GM12878 (cell line): Measurements from ENCODE around the gene ANTXR1. TPM values are rescaled to one million over a fixed set of nuclear protein-coding genes. Genes with fewer than 3 reads are reported as not detected.

Experiments
- ATAC-seq: fragments of 200-7000 bp; cut with Tn5 transposase; 3 replicates; pipeline ENCODE4 v1.9.1; 2020; ENCODE audit warnings: mild to moderate bottlenecking, moderate library complexity
- BruUV-seq: library from RNA; stranded (reverse); fragments of 400-500 nt; replicated peaks from 2 replicates; lab custom pipeline; 2021; lab: Mats Ljungman, UMichigan
- CTCF ChIA-PET: fragments of 300-600 bp; sonication (Branson Sonifier 250); formaldehyde crosslinking; extraction: SDS; loops from one replicate; lab custom pipeline; 2021; ENCODE audit warnings: inconsistent platforms; lab: Yijun Ruan, JAX
- POLR2A ChIA-PET: fragments of 350-600 bp; formaldehyde crosslinking; extraction: SDS; loops from one replicate; lab custom pipeline; 2021; ENCODE audit warnings: inconsistent platforms; lab: Charles Lee
- RAD21 ChIA-PET: fragments of 300-600 bp; sonication (Branson Sonifier 250); formaldehyde crosslinking; loops from one replicate; lab custom pipeline; 2023; ENCODE audit warnings: antibody characterized with exemption; ENCODE audit not compliant: unreplicated experiment; lab: Charles Lee
- SMC1A ChIA-PET: fragments of 300-600 bp; sonication (Branson Sonifier 250); formaldehyde crosslinking; loops from one replicate; lab custom pipeline; 2023; ENCODE audit not compliant: unreplicated experiment, uncharacterized antibody; lab: Charles Lee
- DNase-seq: peaks from one replicate; pipeline ENCODE4 v3.0.0-alpha.2; 2011; ENCODE audit warnings: low read depth, low spot score
- FAIRE-seq: peaks from 3 replicates; lab custom pipeline; 2011; peaks lifted over from hg19 to GRCh38; lab: Jason Lieb, UNC
- H2AFZ ChIP-seq: 2 replicates; pipeline ENCODE4 v1.6.0; 2011; ENCODE audit warnings: low read depth, low read length, control low read depth; ENCODE audit not compliant: control insufficient read depth
- H3K27ac ChIP-seq: 2 replicates; pipeline ENCODE4 v1.5.1; 2011; ENCODE audit warnings: control low read depth; ENCODE audit not compliant: control insufficient read depth, insufficient read depth
- H3K27me3 ChIP-seq, 2 experiments: replicated peaks in 1 of 2; 2 replicates each; pipeline versions ENCODE4 v1.6.0 to v1.6.1; 2011; ENCODE audit warnings: low read length in 1 of 2; ENCODE audit not compliant: control insufficient read depth in 2 of 2, insufficient read depth in 2 of 2
- H3K36me3 ChIP-seq, 2 experiments: 2 replicates each; pipeline ENCODE4 v1.5.1; 2011; ENCODE audit warnings: low read length in 1 of 2; ENCODE audit not compliant: control insufficient read depth in 2 of 2, insufficient read depth in 2 of 2
- H3K4me1 ChIP-seq: 2 replicates; pipeline ENCODE4 v1.6.1; 2011; ENCODE audit warnings: mild to moderate bottlenecking, low read length, moderate library complexity, mixed read lengths; ENCODE audit not compliant: control insufficient read depth, insufficient read depth
- H3K4me2 ChIP-seq: 2 replicates; pipeline ENCODE4 v1.6.0; 2011; ENCODE audit warnings: control low read depth; ENCODE audit not compliant: control insufficient read depth, insufficient read depth
- H3K4me3 ChIP-seq: fragments of 200-600 bp; sonication (generic); 2 replicates; pipeline ENCODE4 v1.5.1; 2016
- H3K79me2 ChIP-seq: 2 replicates; pipeline ENCODE4 v1.6.0; 2011; ENCODE audit warnings: low read length; ENCODE audit not compliant: control insufficient read depth, insufficient read depth
- H3K9ac ChIP-seq: 2 replicates; pipeline ENCODE4 v1.8.0; 2011; ENCODE audit warnings: low read length, control low read depth, mixed read lengths; ENCODE audit not compliant: control insufficient read depth, insufficient read depth
- H3K9me3 ChIP-seq: replicated peaks from 3 replicates; pipeline ENCODE4 v1.5.1; 2011; ENCODE audit warnings: mild to moderate bottlenecking, low read length; ENCODE audit not compliant: control insufficient read depth, insufficient read depth
- H4K20me1 ChIP-seq: 2 replicates; pipeline ENCODE4 v1.6.0; 2011; ENCODE audit not compliant: control insufficient read depth, insufficient read depth
- CHD4 ChIP-seq: fragments of 200-600 bp; sonication (generic); IDR thresholded peaks from 2 replicates; pipeline ENCODE4 v1.6.1; 2016; ENCODE audit warnings: mild to moderate bottlenecking
- EED ChIP-seq: sonication (generic); IDR thresholded peaks from 2 replicates; pipeline ENCODE4 v1.6.1; 2016; ENCODE audit warnings: antibody characterized with exemption, low read depth
- GATAD2B ChIP-seq: fragments of 450-650 bp; conservative IDR thresholded peaks from 2 replicates; pipeline ENCODE4 v1.6.1; 2017; ENCODE audit warnings: low read depth, mild to moderate bottlenecking, moderate library complexity
- HDAC6 ChIP-seq: fragments of 200-600 bp; sonication (generic); IDR thresholded peaks from one replicate; pipeline ENCODE4 v1.8.0; 2017; ENCODE audit warnings: antibody characterized with exemption; ENCODE audit not compliant: unreplicated experiment
- NFYA ChIP-seq: IDR thresholded peaks from 2 replicates; pipeline ENCODE4 v1.6.1; 2011; ENCODE audit warnings: low read depth, mild to moderate bottlenecking, low read length, improper control_type of control experiment, borderline replicate concordance
- POLR2A ChIP-seq: IDR thresholded peaks from 2 replicates; pipeline ENCODE4 v1.6.1; 2011; ENCODE audit warnings: low read depth, mild to moderate bottlenecking, low read length
- POLR2AphosphoS2 ChIP-seq: IDR thresholded peaks from 2 replicates; pipeline ENCODE4 v1.6.1; 2011; ENCODE audit warnings: low read depth, mild to moderate bottlenecking, low read length, improper control_type of control experiment, moderate library complexity
- RB1 ChIP-seq: fragments of 450-650 bp; formaldehyde crosslinking; IDR thresholded peaks from 2 replicates; pipeline ENCODE4 v1.6.1; 2017; ENCODE audit warnings: mild to moderate bottlenecking, borderline replicate concordance
- RUNX3 ChIP-seq: IDR thresholded peaks from 2 replicates; pipeline ENCODE4 v1.6.1; 2012; ENCODE audit warnings: low read length, inconsistent platforms
- YY1 ChIP-seq: IDR thresholded peaks from 2 replicates; pipeline ENCODE4 v1.6.1; 2011; ENCODE audit warnings: low read depth, mild to moderate bottlenecking, low read length
- ZNF24 ChIP-seq: fragments of 450-650 bp; IDR thresholded peaks from 2 replicates; pipeline ENCODE4 v1.6.1; 2017; ENCODE audit warnings: antibody characterized with exemption, mild to moderate bottlenecking
- WGBS: methylation state at CpG from one replicate; pipeline ENCODE4 v1.1.6; 2016; ENCODE audit warnings: low lambda C conversion rate; ENCODE audit not compliant: insufficient replicate concordance, insufficient coverage; ENCODE audit errors: missing lambda C conversion rate; 5-methylcytosine and 5-hydroxymethylcytosine counted together
- in situ Hi-C: fragments of 300-500 bp; cut with MboI; formaldehyde crosslinking; loops from 9 replicates; pipeline ENCODE4 v1.14.3; 2018; ENCODE audit warnings: mixed read lengths
- intact Hi-C: fragments of 100-400 bp; cut with micrococcal nuclease; formaldehyde crosslinking; loops from one replicate; pipeline ENCODE4 v1.14.2; 2022; ENCODE audit not compliant: unreplicated experiment
- polyA plus RNA-seq, 11 experiments: library from polyadenylated mRNA; depleted of rRNA in 4 of 11; unstranded in 6 of 11; stranded (reverse) in 5 of 11; fragments of >200 nt; fragmentation: Nextera tagmentation in 4 of 11; fragmentation: Illumina TruSeq in 1 of 11; extraction: Ambion mirVana in 4 of 11; extraction: Trizol in 1 of 11; gene quantifications; 1 replicate in 1 of 11; 2 replicates in 10 of 11; pipeline versions ENCODE4 v1.2.1 to v1.2.3, GENCODE V29; 2011 to 2016; ENCODE audit warnings: inconsistent platforms in 2 of 11, missing spikeins in 2 of 11, low read depth in 1 of 11
- total RNA-seq, 4 experiments: library from RNA; depleted of rRNA in 3 of 4; stranded (reverse); fragments of >200 nt in 3 of 4; fragmentation: Illumina TruSeq in 1 of 4; extraction: Trizol in 1 of 4; gene quantifications; 2 replicates each; pipeline versions ENCODE4 v1.2.1 to v1.2.3, GENCODE V29; 2013 to 2021
- TF ChIP-seq, protein P1 (sequence below): fragments of 450-650 bp; IDR thresholded peaks from 2 replicates; pipeline ENCODE4 v1.6.1; 2016; ENCODE audit warnings: mild to moderate bottlenecking
- TF ChIP-seq, protein P2 (sequence below): IDR thresholded peaks from 2 replicates; pipeline ENCODE4 v1.6.1; 2012; ENCODE audit warnings: low read depth, low read length, improper control_type of control experiment
- TF ChIP-seq, protein P3 (sequence below): fragments of 450-650 bp; IDR thresholded peaks from 2 replicates; pipeline ENCODE4 v1.6.1; 2017; ENCODE audit warnings: antibody characterized with exemption, mild to moderate bottlenecking, moderate library complexity
- TF ChIP-seq, protein P4 (sequence below): fragments of 450-650 bp; IDR thresholded peaks from 2 replicates; pipeline ENCODE4 v1.6.1; 2017; ENCODE audit warnings: mild to moderate bottlenecking, low read depth, inconsistent platforms; ENCODE audit not compliant: poor library complexity, severe bottlenecking
- TF ChIP-seq, protein P5 (sequence below): IDR thresholded peaks from 2 replicates; pipeline ENCODE4 v1.6.1; 2011; ENCODE audit warnings: mild to moderate bottlenecking, low read depth, low read length, moderate library complexity; ENCODE audit not compliant: insufficient replicate concordance

The ANTXR1 gene
- total and polyA plus RNA-seq, 10 of the 15 experiments (the other 5 are each of a cell fraction or from before 2014, with no cell fraction given): 0.09 to 0.26 TPM; not detected in 8

DNA sequence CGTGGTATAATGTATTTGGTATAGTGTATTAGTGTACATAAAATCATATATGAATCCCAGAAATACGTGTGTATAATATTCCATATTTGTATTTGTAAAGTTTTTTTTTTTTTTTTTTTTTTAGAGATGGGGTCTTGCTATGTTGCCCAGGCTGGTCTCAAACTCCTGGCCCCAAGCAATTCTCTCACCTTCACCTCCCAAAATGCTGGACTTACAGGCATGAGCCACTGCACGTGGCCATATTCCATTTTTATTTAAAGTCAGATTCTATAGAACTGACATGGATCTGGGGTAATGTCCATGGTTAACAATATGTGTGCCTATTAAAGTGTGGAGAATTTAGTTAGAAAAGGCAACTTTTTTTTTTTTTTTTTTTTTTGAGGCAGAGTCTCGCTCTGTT lies 71.5 kb downstream of the ANTXR1 start:
- in situ Hi-C loops: no loop called here
- POLR2A ChIA-PET: no interaction called here
- H3K27ac ChIP-seq: no peak overlapping the region
- FAIRE-seq: no peak
- no peaks in the 10 kb centered on the region; the same call in 1 of the 2 replicates for H3K4me1 ChIP-seq
- H3K4me2 ChIP-seq: no peak overlapping the region
- CTCF ChIA-PET: interaction anchor here (0.6 kb wide), 1 partner anchor 1256 kb away, joined by 3 read pairs; no protein-coding TSS in a partner anchor
- WGBS: 5% methylated on average over 4 of the region's 4 CpGs
- RAD21 ChIA-PET: no interaction called here
- H3K9ac ChIP-seq: no peak overlapping the region
- no peaks in the 10 kb centered on the region for H3K36me3 ChIP-seq
- no peak for DNase-seq
- H3K27me3 ChIP-seq: peaks cover 2 to 7% of the 10 kb centered on the region in 2 experiments; a peak in 2 of 4 replicates
- no peak overlapping the region for H2AFZ ChIP-seq
- intact Hi-C loops: no loop called here
- no peaks in the 10 kb centered on the region for H3K9me3 ChIP-seq
- no peak overlapping the region for H3K4me3 ChIP-seq
- SMC1A ChIA-PET: no interaction called here
- no peak for ATAC-seq
- no peaks in the 10 kb centered on the region for H3K79me2 ChIP-seq
- no TSS peak for BruUV-seq
- H4K20me1 ChIP-seq: no peaks in the 10 kb centered on the region
- TF ChIP-seq, protein P1, sequence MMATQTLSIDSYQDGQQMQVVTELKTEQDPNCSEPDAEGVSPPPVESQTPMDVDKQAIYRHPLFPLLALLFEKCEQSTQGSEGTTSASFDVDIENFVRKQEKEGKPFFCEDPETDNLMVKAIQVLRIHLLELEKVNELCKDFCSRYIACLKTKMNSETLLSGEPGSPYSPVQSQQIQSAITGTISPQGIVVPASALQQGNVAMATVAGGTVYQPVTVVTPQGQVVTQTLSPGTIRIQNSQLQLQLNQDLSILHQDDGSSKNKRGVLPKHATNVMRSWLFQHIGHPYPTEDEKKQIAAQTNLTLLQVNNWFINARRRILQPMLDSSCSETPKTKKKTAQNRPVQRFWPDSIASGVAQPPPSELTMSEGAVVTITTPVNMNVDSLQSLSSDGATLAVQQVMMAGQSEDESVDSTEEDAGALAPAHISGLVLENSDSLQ: no peak
- no peak for TF ChIP-seq YY1
- no peak for TF ChIP-seq CHD4
- TF ChIP-seq, protein P2, sequence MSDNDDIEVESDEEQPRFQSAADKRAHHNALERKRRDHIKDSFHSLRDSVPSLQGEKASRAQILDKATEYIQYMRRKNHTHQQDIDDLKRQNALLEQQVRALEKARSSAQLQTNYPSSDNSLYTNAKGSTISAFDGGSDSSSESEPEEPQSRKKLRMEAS: no peak
- TF ChIP-seq, protein P3, sequence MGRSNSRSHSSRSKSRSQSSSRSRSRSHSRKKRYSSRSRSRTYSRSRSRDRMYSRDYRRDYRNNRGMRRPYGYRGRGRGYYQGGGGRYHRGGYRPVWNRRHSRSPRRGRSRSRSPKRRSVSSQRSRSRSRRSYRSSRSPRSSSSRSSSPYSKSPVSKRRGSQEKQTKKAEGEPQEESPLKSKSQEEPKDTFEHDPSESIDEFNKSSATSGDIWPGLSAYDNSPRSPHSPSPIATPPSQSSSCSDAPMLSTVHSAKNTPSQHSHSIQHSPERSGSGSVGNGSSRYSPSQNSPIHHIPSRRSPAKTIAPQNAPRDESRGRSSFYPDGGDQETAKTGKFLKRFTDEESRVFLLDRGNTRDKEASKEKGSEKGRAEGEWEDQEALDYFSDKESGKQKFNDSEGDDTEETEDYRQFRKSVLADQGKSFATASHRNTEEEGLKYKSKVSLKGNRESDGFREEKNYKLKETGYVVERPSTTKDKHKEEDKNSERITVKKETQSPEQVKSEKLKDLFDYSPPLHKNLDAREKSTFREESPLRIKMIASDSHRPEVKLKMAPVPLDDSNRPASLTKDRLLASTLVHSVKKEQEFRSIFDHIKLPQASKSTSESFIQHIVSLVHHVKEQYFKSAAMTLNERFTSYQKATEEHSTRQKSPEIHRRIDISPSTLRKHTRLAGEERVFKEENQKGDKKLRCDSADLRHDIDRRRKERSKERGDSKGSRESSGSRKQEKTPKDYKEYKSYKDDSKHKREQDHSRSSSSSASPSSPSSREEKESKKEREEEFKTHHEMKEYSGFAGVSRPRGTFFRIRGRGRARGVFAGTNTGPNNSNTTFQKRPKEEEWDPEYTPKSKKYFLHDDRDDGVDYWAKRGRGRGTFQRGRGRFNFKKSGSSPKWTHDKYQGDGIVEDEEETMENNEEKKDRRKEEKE: no peak
- no peak for TF ChIP-seq EED
- TF ChIP-seq, protein P4, sequence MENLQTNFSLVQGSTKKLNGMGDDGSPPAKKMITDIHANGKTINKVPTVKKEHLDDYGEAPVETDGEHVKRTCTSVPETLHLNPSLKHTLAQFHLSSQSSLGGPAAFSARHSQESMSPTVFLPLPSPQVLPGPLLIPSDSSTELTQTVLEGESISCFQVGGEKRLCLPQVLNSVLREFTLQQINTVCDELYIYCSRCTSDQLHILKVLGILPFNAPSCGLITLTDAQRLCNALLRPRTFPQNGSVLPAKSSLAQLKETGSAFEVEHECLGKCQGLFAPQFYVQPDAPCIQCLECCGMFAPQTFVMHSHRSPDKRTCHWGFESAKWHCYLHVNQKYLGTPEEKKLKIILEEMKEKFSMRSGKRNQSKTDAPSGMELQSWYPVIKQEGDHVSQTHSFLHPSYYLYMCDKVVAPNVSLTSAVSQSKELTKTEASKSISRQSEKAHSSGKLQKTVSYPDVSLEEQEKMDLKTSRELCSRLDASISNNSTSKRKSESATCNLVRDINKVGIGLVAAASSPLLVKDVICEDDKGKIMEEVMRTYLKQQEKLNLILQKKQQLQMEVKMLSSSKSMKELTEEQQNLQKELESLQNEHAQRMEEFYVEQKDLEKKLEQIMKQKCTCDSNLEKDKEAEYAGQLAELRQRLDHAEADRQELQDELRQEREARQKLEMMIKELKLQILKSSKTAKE: no peak
- no peak for TF ChIP-seq ZNF24
- TF ChIP-seq POLR2A: no peak
- TF ChIP-seq RUNX3: no peak
- no peak for TF ChIP-seq NFYA
- TF ChIP-seq, protein P5, sequence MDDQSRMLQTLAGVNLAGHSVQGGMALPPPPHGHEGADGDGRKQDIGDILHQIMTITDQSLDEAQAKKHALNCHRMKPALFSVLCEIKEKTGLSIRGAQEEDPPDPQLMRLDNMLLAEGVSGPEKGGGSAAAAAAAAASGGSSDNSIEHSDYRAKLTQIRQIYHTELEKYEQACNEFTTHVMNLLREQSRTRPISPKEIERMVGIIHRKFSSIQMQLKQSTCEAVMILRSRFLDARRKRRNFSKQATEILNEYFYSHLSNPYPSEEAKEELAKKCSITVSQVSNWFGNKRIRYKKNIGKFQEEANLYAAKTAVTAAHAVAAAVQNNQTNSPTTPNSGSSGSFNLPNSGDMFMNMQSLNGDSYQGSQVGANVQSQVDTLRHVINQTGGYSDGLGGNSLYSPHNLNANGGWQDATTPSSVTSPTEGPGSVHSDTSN: no peak
- TF ChIP-seq RB1: no peak
- no peak for TF ChIP-seq HDAC6
- no peak for TF ChIP-seq POLR2AphosphoS2
- TF ChIP-seq GATAD2B: no peak
